GM08714 (cell line): Measurements from ENCODE around the gene TRDN.
"Not testable (repeated sequence)": the region's sequence is repeated elsewhere in the genome, so short reads cannot be mapped to it uniquely, and the experiment has no call there.

Source experiments
- H3K4me3 ChIP-seq: fragments of 200-500 bp; sonication (Bioruptor generic); 2 replicates; pipeline ENCODE4 v1.5.1; 2014; ENCODE audit warnings: mild to moderate bottlenecking, low read length, inconsistent platforms
- ZNF274 ChIP-seq: IDR thresholded peaks from 2 replicates; pipeline ENCODE4 v1.6.1; 2012; ENCODE audit warnings: mild to moderate bottlenecking, low read depth, low read length

The TRDN gene

GRCh38 chr6:123527406-123527805, 109.3 kb downstream of the TRDN start:
- no peak for TF ChIP-seq ZNF274
- no peak overlapping the region for H3K4me3 ChIP-seq

GRCh38 chr6:123526128-123526527, 110.6 kb downstream of the TRDN start:
- no peak for TF ChIP-seq ZNF274
- H3K4me3 ChIP-seq: no peak overlapping the region

GRCh38 chr6:123524781-123525180, 112.0 kb downstream of the TRDN start:
- TF ChIP-seq ZNF274: no peak
- no peak overlapping the region for H3K4me3 ChIP-seq

- TF ChIP-seq ZNF274: no peak
- H3K4me3 ChIP-seq: no peak overlapping the region
Observed at GRCh38 chr6:123520217-123520616, 116.5 kb downstream of the TRDN start.

- no peak for TF ChIP-seq ZNF274
- no peak overlapping the region for H3K4me3 ChIP-seq
Observed at GRCh38 chr6:123519189-123519505, 117.6 kb downstream of the TRDN start.

GRCh38 chr6:123518441-123519188, 118.1 kb downstream of the TRDN start:
- TF ChIP-seq ZNF274: no peak
- no peak overlapping the region for H3K4me3 ChIP-seq

GRCh38 chr6:123515715-123516114, 121.0 kb downstream of the TRDN start:
- H3K4me3 ChIP-seq: no peak overlapping the region
- TF ChIP-seq ZNF274: no peak

GRCh38 chr6:123509112-123509511, 127.6 kb downstream of the TRDN start:
- H3K4me3 ChIP-seq: no peak overlapping the region
- TF ChIP-seq ZNF274: no peak

- no peak overlapping the region for H3K4me3 ChIP-seq
- TF ChIP-seq ZNF274: no peak
Observed at GRCh38 chr6:123508290-123508689, 128.5 kb downstream of the TRDN start.

- no peak overlapping the region for H3K4me3 ChIP-seq
- TF ChIP-seq ZNF274: no peak
Observed at GRCh38 chr6:123507582-123507981, 129.2 kb downstream of the TRDN start.

- no peak overlapping the region for H3K4me3 ChIP-seq
- TF ChIP-seq ZNF274: no peak
Observed at GRCh38 chr6:123503619-123504018, 133.1 kb downstream of the TRDN start.

- TF ChIP-seq ZNF274: no peak
- no peak overlapping the region for H3K4me3 ChIP-seq
Observed at GRCh38 chr6:123497025-123497424, 139.7 kb downstream of the TRDN start.

GRCh38 chr6:123489589-123489988, 147.2 kb downstream of the TRDN start:
- no peak for TF ChIP-seq ZNF274
- H3K4me3 ChIP-seq: no peak overlapping the region

- no peak for TF ChIP-seq ZNF274
- H3K4me3 ChIP-seq: no peak overlapping the region
Observed at GRCh38 chr6:123480986-123481385, 155.8 kb downstream of the TRDN start.

- H3K4me3 ChIP-seq: not testable (repeated sequence)
Observed at GRCh38 chr6:123472025-123472702, 164.6 kb downstream of the TRDN start.

GRCh38 chr6:123467392-123467791, 169.4 kb downstream of the TRDN start:
- no peak for TF ChIP-seq ZNF274
- no peak overlapping the region for H3K4me3 ChIP-seq
